Neural progenitor cell (in vitro differentiated cells): Measurements from ENCODE around the gene ABLIM2. TPM values are rescaled to one million over a fixed set of nuclear protein-coding genes. Genes with fewer than 3 reads are reported as not detected.

Experiments
- DNase-seq: peaks from one replicate; pipeline ENCODE4 v3.0.0-alpha.2; 2016; ENCODE audit warnings: low spot score
- H2AFZ ChIP-seq: fragments of 200-600 bp; sonication (generic); replicated peaks from 2 replicates; pipeline ENCODE4 v1.6.1; 2016; ENCODE audit warnings: antibody characterized with exemption
- H3F3A ChIP-seq: fragments of 200-600 bp; sonication (generic); 2 replicates; pipeline ENCODE4 v1.6.1; 2016; ENCODE audit warnings: antibody characterized with exemption, low read depth
- H3K27ac ChIP-seq: fragments of 200-600 bp; sonication (generic); 2 replicates; pipeline ENCODE4 v1.5.1; 2016; ENCODE audit warnings: mild to moderate bottlenecking
- H3K27me3 ChIP-seq: fragments of 200-600 bp; sonication (generic); 2 replicates; pipeline ENCODE4 v1.6.1; 2016; ENCODE audit warnings: mild to moderate bottlenecking, moderate library complexity
- H3K36me3 ChIP-seq: fragments of 200-600 bp; sonication (generic); 2 replicates; pipeline ENCODE4 v1.5.1; 2016
- H3K4me1 ChIP-seq: fragments of 200-600 bp; sonication (generic); 2 replicates; pipeline ENCODE4 v1.6.1; 2016; ENCODE audit warnings: mixed run types
- H3K4me2 ChIP-seq: fragments of 200-600 bp; sonication (generic); 2 replicates; pipeline ENCODE4 v1.6.1; 2016
- H3K4me3 ChIP-seq: fragments of 200-600 bp; sonication (generic); 2 replicates; pipeline ENCODE4 v1.5.1; 2016
- H3K79me2 ChIP-seq: fragments of 200-600 bp; sonication (generic); 2 replicates; pipeline ENCODE4 v1.6.1; 2016; ENCODE audit warnings: low read depth
- H3K9ac ChIP-seq: fragments of 200-600 bp; sonication (generic); 2 replicates; pipeline ENCODE4 v1.6.1; 2016
- H3K9me3 ChIP-seq: fragments of 200-600 bp; sonication (generic); 2 replicates; pipeline ENCODE4 v1.5.1; 2016; ENCODE audit warnings: low read depth
- H4K20me1 ChIP-seq: fragments of 200-600 bp; sonication (generic); 2 replicates; pipeline ENCODE4 v1.6.1; 2016; ENCODE audit warnings: low read depth
- H3K27ac Mint-ChIP-seq: 3 replicates; pipeline ENCODE4 v1.8.0; 2021; ENCODE audit warnings: mixed read lengths
- H3K27me3 Mint-ChIP-seq: 2 replicates; pipeline ENCODE4 v1.8.0; 2022; ENCODE audit warnings: low read depth, mild to moderate bottlenecking, inconsistent platforms, moderate library complexity, mixed read lengths; ENCODE audit not compliant: insufficient read depth
- H3K36me3 Mint-ChIP-seq: 3 replicates; pipeline ENCODE4 v1.8.0; 2021; ENCODE audit warnings: mixed read lengths
- H3K4me1 Mint-ChIP-seq: 3 replicates; pipeline ENCODE4 v1.8.0; 2021; ENCODE audit warnings: mixed read lengths
- H3K4me3 Mint-ChIP-seq: 3 replicates; pipeline ENCODE4 v1.8.0; 2021; ENCODE audit warnings: mild to moderate bottlenecking, moderate library complexity, mixed read lengths
- H3K9me3 Mint-ChIP-seq: 3 replicates; pipeline ENCODE4 v1.8.0; 2020; ENCODE audit warnings: mixed read lengths
- CTCF ChIP-seq: fragments of 200-600 bp; sonication (generic); IDR thresholded peaks from 2 replicates; pipeline ENCODE4 v1.5.1; 2017; ENCODE audit warnings: antibody characterized with exemption, mild to moderate bottlenecking
- EZH2 ChIP-seq: fragments of 200-600 bp; sonication (generic); IDR thresholded peaks from 2 replicates; pipeline ENCODE4 v1.6.1; 2017; ENCODE audit warnings: antibody characterized with exemption, mild to moderate bottlenecking, moderate library complexity
- EZH2phosphoT487 ChIP-seq: fragments of 200-600 bp; sonication (generic); IDR thresholded peaks from 2 replicates; pipeline ENCODE4 v1.6.1; 2017; ENCODE audit warnings: antibody characterized with exemption
- total RNA-seq: library from RNA; depleted of rRNA; stranded (reverse); fragments of >200 nt; gene quantifications from 2 replicates; pipeline ENCODE4 v1.2.3, GENCODE V29; 2015; ENCODE audit warnings: low replicate concordance

Gene ABLIM2
- total RNA-seq, 1 donor from 2014 or later, result 0.24 TPM

DNA sequence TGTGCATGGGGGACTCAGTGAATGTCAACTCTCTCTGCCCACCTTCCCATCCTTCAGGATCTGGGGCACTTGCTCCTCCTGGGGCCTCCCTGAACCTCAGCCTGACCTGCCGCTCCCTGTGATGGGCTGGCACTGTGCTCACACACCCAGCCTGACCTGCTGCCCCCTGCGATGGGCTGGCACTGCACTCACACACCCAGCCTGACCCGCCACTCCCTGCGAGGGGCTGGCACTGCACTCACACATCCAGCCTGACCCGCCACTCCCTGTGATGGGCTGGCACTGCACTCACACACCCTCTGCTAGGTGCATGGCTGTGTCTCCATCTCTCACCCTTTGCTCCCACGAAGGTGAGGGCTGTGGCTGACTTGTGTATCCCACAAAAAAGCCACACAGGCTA is 103.4 kb downstream of the ABLIM2 start:
- Histone ChIP-seq H3K36me3 (no peaks in the 10 kb centered on the region), H2AFZ (no peak overlapping the region), H4K20me1 (no peaks in the 10 kb centered on the region), H3K9ac (no peak overlapping the region), H3K27me3 (no peaks in the 10 kb centered on the region), H3K4me2 (no peak overlapping the region), H3K27ac (no peak overlapping the region), H3K9me3 (no peaks in the 10 kb centered on the region), H3K4me3 (no peak overlapping the region), H3K4me1 (peaks cover 9% of the 10 kb centered on the region), H3K79me2 (no peaks in the 10 kb centered on the region), H3F3A (peaks cover 8% of the 10 kb centered on the region)
- H3K27me3 Mint-ChIP-seq, result peaks cover 17% of the 10 kb centered on the region
- no peaks in the 10 kb centered on the region for H3K36me3 Mint-ChIP-seq
- H3K9me3 Mint-ChIP-seq, result peaks cover 14% of the 10 kb centered on the region
- no peak overlapping the region for H3K4me3 Mint-ChIP-seq
- no peak for TF ChIP-seq EZH2phosphoT487
- TF ChIP-seq EZH2, result no peak
- TF ChIP-seq CTCF, result no peak
- no peak for DNase-seq
- H3K4me1 Mint-ChIP-seq, result peaks cover 12% of the 10 kb centered on the region
- H3K27ac Mint-ChIP-seq, result no peak overlapping the region

DNA sequence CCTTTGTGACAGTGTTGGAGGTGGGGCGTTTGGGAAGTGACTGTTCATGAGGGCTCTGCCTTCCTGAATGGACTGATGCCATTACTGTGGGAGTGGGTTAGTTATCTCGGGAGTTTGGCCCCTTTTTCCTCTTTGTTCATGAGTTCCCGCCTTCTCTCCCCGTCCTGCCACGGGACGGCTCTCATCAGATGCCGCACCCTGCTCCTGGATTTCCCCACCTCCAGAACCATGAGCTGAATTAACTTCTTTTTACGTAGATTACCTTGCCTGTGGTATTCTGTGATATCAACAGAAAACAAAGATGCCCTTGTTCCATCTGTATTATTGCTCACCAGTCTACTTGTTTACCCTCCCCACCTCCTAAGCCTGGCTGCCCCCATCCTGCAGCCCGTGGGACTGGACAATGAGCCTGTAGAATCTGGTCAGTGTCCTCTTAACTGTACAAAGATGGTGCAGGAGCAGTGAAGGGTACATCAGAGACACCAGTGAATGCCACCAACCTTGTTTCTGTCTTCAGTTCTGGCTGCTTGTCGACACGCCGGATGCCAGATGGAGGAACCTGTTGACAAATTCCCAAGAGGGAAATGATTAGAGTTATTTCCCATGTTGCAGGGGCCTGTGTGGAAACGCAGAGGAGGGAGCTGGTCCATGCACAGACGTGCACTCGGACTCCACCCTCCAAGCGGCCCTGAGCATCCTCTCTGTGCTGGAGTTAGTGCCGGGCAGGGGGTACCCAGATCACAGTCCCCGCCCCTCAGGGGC is 104.7 kb downstream of the ABLIM2 start:
- Histone ChIP-seq H3K9ac (no peak overlapping the region), H3K36me3 (no peaks in the 10 kb centered on the region), H3K27me3 (no peaks in the 10 kb centered on the region), H3K9me3 (no peaks in the 10 kb centered on the region), H3K27ac (no peak overlapping the region), H3K4me1 (peaks cover 17% of the 10 kb centered on the region), H2AFZ (no peak overlapping the region), H3K4me3 (no peak overlapping the region), H4K20me1 (no peaks in the 10 kb centered on the region), H3K79me2 (no peaks in the 10 kb centered on the region), H3F3A (peaks cover 12% of the 10 kb centered on the region), H3K4me2 (no peak overlapping the region)
- H3K27ac Mint-ChIP-seq, result no peak overlapping the region
- peaks cover 23% of the 10 kb centered on the region for H3K4me1 Mint-ChIP-seq
- no peak for DNase-seq
- no peaks in the 10 kb centered on the region for H3K36me3 Mint-ChIP-seq
- H3K27me3 Mint-ChIP-seq, result peaks cover 13% of the 10 kb centered on the region
- TF ChIP-seq EZH2phosphoT487, result no peak
- no peak overlapping the region for H3K4me3 Mint-ChIP-seq
- peaks cover 12% of the 10 kb centered on the region for H3K9me3 Mint-ChIP-seq

DNA sequence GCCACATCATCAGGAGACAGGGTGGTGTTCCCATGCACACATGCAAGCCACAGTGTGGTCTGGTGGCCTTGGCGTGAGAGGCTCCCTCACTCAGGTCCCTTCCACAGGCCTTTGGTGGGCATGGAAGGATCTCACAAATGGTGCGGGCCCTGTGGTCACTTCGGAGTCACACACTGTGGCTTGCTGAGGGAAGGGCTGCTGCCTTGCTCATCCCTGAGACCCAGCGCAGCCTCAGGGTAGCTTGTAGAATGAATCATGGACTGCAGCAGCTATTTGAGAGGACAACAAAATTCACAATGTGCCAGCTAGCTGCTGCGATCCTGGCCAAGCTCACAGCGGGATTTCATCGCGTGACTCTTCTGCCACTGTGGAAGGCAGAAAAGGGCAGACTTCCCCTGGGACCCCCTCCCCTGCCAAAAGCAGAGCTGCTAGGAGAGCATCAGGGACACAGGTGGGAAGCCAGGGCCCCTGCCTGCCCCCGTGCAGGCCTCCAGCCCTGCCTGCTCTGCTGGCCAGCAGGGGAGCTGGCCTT is 106.4 kb downstream of the ABLIM2 start:
- peaks cover 12% of the 10 kb centered on the region for H3F3A ChIP-seq
- H3K4me2 ChIP-seq, result no peak overlapping the region
- DNase-seq, result no peak
- H2AFZ ChIP-seq, result no peak overlapping the region
- peaks cover 17% of the 10 kb centered on the region for H3K27me3 Mint-ChIP-seq
- peaks cover 31% of the 10 kb centered on the region for H3K4me1 Mint-ChIP-seq
- no peak overlapping the region for H3K9ac ChIP-seq
- H3K79me2 ChIP-seq, result no peaks in the 10 kb centered on the region
- H3K27me3 ChIP-seq, result no peaks in the 10 kb centered on the region
- no peaks in the 10 kb centered on the region for H3K9me3 ChIP-seq
- peaks cover 17% of the 10 kb centered on the region for H3K4me1 ChIP-seq
- H3K9me3 Mint-ChIP-seq, result peaks cover 10% of the 10 kb centered on the region
- no peak overlapping the region for H3K4me3 Mint-ChIP-seq
- TF ChIP-seq EZH2, result no peak
- TF ChIP-seq CTCF, result no peak
- TF ChIP-seq EZH2phosphoT487, result no peak
- no peak overlapping the region for H3K27ac ChIP-seq
- no peaks in the 10 kb centered on the region for H3K36me3 ChIP-seq
- H3K36me3 Mint-ChIP-seq, result no peaks in the 10 kb centered on the region
- H3K4me3 ChIP-seq, result no peak overlapping the region
- H4K20me1 ChIP-seq, result no peaks in the 10 kb centered on the region
- no peak overlapping the region for H3K27ac Mint-ChIP-seq

DNA sequence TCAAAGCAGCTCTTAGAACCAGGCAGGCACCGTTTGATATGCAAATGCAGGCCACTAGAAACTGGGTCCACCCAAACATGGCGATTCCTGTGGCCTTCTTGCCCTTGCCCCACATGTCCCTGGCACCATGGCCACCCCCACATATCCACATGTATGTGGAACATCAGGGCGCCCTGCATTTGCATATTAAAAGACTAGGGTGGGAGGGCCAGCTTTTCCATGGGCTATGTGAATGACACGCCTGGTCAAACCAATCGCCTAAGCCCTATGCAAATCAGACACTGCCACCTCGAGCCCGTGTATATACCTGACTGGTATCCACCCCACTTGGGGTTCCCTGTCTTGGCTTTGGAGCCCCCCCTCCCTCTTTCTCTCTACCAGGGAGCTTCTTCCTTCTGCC is 107.0 kb downstream of the ABLIM2 start:
- Mint-ChIP-seq H3K27ac (no peak overlapping the region), H3K4me1 (peaks cover 32% of the 10 kb centered on the region), H3K36me3 (no peaks in the 10 kb centered on the region), H3K9me3 (peaks cover 10% of the 10 kb centered on the region), H3K4me3 (peak overlapping the region; percentile 7), H3K27me3 (peaks cover 17% of the 10 kb centered on the region)
- Histone ChIP-seq H2AFZ (no peak overlapping the region), H3K4me1 (peaks cover 17% of the 10 kb centered on the region), H3K4me2 (no peak overlapping the region), H3K36me3 (no peaks in the 10 kb centered on the region), H3K27ac (no peak overlapping the region), H3K4me3 (no peak overlapping the region), H3K27me3 (no peaks in the 10 kb centered on the region), H3K9ac (no peak overlapping the region), H3F3A (peaks cover 12% of the 10 kb centered on the region), H3K79me2 (no peaks in the 10 kb centered on the region), H3K9me3 (no peaks in the 10 kb centered on the region), H4K20me1 (no peaks in the 10 kb centered on the region)
- TF ChIP-seq CTCF, result no peak
- TF ChIP-seq EZH2, result no peak
- TF ChIP-seq EZH2phosphoT487, result no peak
- no peak for DNase-seq
